Loucy (cell line): ENCODE data around the gene CELF2.

Source experiments
- H2AFZ ChIP-seq: fragments of 200-600 bp; sonication (generic); 2 replicates; pipeline ENCODE4 v1.6.0; 2016; ENCODE audit warnings: antibody characterized with exemption, mild to moderate bottlenecking, low read length, moderate library complexity
- H3F3A ChIP-seq: fragments of 200-600 bp; 2 replicates; pipeline ENCODE4 v1.6.0; 2016; ENCODE audit warnings: antibody characterized with exemption, low read depth, mild to moderate bottlenecking
- H3K27me3 ChIP-seq: fragments of 200-600 bp; sonication (generic); 2 replicates; pipeline ENCODE4 v1.6.1; 2014; ENCODE audit warnings: low read length, mild to moderate bottlenecking; ENCODE audit not compliant: insufficient read depth, poor library complexity, severe bottlenecking
- H3K36me3 ChIP-seq: fragments of 200-600 bp; sonication (generic); 2 replicates; pipeline ENCODE4 v1.6.1; 2016; ENCODE audit warnings: low read length; ENCODE audit not compliant: insufficient read depth
- H3K4me1 ChIP-seq: fragments of 200-600 bp; sonication (generic); 2 replicates; pipeline ENCODE4 v1.5.1; 2014; ENCODE audit warnings: low read length, mild to moderate bottlenecking; ENCODE audit not compliant: insufficient read depth, poor library complexity, severe bottlenecking
- H3K4me2 ChIP-seq: fragments of 200-600 bp; sonication (generic); 2 replicates; pipeline ENCODE4 v1.6.0; 2014; ENCODE audit warnings: antibody characterized with exemption, low read length, low read depth, mild to moderate bottlenecking; ENCODE audit not compliant: poor library complexity, severe bottlenecking
- H3K4me3 ChIP-seq: fragments of 200-600 bp; sonication (generic); 2 replicates; pipeline ENCODE4 v1.5.1; 2014; ENCODE audit warnings: low read length, mild to moderate bottlenecking, mixed read lengths; ENCODE audit not compliant: poor library complexity, severe bottlenecking
- H3K79me2 ChIP-seq: fragments of 200-600 bp; sonication (generic); 2 replicates; pipeline ENCODE4 v1.6.1; 2014; ENCODE audit warnings: low read length; ENCODE audit not compliant: insufficient read depth
- H3K9ac ChIP-seq: fragments of 200-600 bp; sonication (generic); 2 replicates; pipeline ENCODE4 v1.6.0; 2014; ENCODE audit warnings: mild to moderate bottlenecking, low read depth, low read length, moderate library complexity; ENCODE audit not compliant: poor library complexity, severe bottlenecking
- H3K9me2 ChIP-seq: fragments of 200-600 bp; sonication (generic); replicated peaks from 2 replicates; pipeline ENCODE4 v1.6.1; 2016; ENCODE audit warnings: low read depth, low read length, mixed read lengths
- H3K9me3 ChIP-seq: fragments of 200-600 bp; sonication (generic); 2 replicates; pipeline ENCODE4 v1.6.1; 2014; ENCODE audit warnings: mild to moderate bottlenecking, antibody characterized with exemption, low read length, low read depth; ENCODE audit not compliant: insufficient read depth
- H4K20me1 ChIP-seq: fragments of 200-600 bp; sonication (generic); 2 replicates; pipeline ENCODE4 v1.6.0; 2014; ENCODE audit warnings: antibody characterized with exemption, low read length, mild to moderate bottlenecking; ENCODE audit not compliant: insufficient read depth, poor library complexity, severe bottlenecking
- CTCF ChIP-seq: fragments of 200-600 bp; sonication (generic); conservative IDR thresholded peaks from 2 replicates; pipeline ENCODE4 v1.5.1; 2014; ENCODE audit warnings: mild to moderate bottlenecking, antibody characterized with exemption, low read length
- EZH2phosphoT487 ChIP-seq: fragments of 200-600 bp; IDR thresholded peaks from 2 replicates; pipeline ENCODE4 v1.6.1; 2018; ENCODE audit warnings: antibody characterized with exemption, mild to moderate bottlenecking, moderate library complexity, borderline replicate concordance

Gene CELF2

GRCh38 chr10:11043039-11043438 is 25.4 kb downstream of the CELF2 start:
- no peaks in the 10 kb centered on the region for H3K4me1 ChIP-seq
- H3K79me2 ChIP-seq: no peaks in the 10 kb centered on the region
- H3K9me3 ChIP-seq: no peaks in the 10 kb centered on the region
- no peak overlapping the region for H3K9ac ChIP-seq
- H3K4me2 ChIP-seq: no peak overlapping the region
- H3K36me3 ChIP-seq: no peaks in the 10 kb centered on the region
- no peak overlapping the region for H2AFZ ChIP-seq
- no peaks in the 10 kb centered on the region for H3K9me2 ChIP-seq
- H3K27me3 ChIP-seq: no peaks in the 10 kb centered on the region
- TF ChIP-seq EZH2phosphoT487 (no peak), CTCF (no peak)
- H3K4me3 ChIP-seq: no peak overlapping the region
- no peaks in the 10 kb centered on the region for H4K20me1 ChIP-seq
- no peaks in the 10 kb centered on the region for H3F3A ChIP-seq

- H3K9me2 ChIP-seq: no peaks in the 10 kb centered on the region
- H3K9me3 ChIP-seq: no peaks in the 10 kb centered on the region
- no peaks in the 10 kb centered on the region for H3K27me3 ChIP-seq
- no peak overlapping the region for H2AFZ ChIP-seq
- no peaks in the 10 kb centered on the region for H3K79me2 ChIP-seq
- no peaks in the 10 kb centered on the region for H4K20me1 ChIP-seq
- no peak for TF ChIP-seq EZH2phosphoT487
- no peak for TF ChIP-seq CTCF
- H3K36me3 ChIP-seq: no peaks in the 10 kb centered on the region
- H3K4me1 ChIP-seq: no peaks in the 10 kb centered on the region
- no peaks in the 10 kb centered on the region for H3F3A ChIP-seq
- H3K9ac ChIP-seq: no peak overlapping the region
- no peak overlapping the region for H3K4me2 ChIP-seq
- H3K4me3 ChIP-seq: no peak overlapping the region
Observed at GRCh38 chr10:11043446-11044127, 25.9 kb downstream of the CELF2 start.

GRCh38 chr10:11045487-11045886 is 27.8 kb downstream of the CELF2 start:
- H3K4me2 ChIP-seq: no peak overlapping the region
- H3K4me3 ChIP-seq: no peak overlapping the region
- no peaks in the 10 kb centered on the region for H3K9me3 ChIP-seq
- no peaks in the 10 kb centered on the region for H3K4me1 ChIP-seq
- H3K27me3 ChIP-seq: no peaks in the 10 kb centered on the region
- H4K20me1 ChIP-seq: no peaks in the 10 kb centered on the region
- H3F3A ChIP-seq: no peaks in the 10 kb centered on the region
- H2AFZ ChIP-seq: no peak overlapping the region
- no peaks in the 10 kb centered on the region for H3K9me2 ChIP-seq
- H3K79me2 ChIP-seq: no peaks in the 10 kb centered on the region
- H3K9ac ChIP-seq: no peak overlapping the region
- no peaks in the 10 kb centered on the region for H3K36me3 ChIP-seq
- TF ChIP-seq CTCF (no peak), EZH2phosphoT487 (no peak)
